Amygdala (tissue), 56 donors: ENCODE results near the gene FPR1.
"Not testable (repeated sequence)": the region's sequence is repeated elsewhere in the genome, so short reads cannot be mapped to it uniquely, and the experiment has no call there.

Experiments used
- DNase-seq, 56 donors: peaks; one replicate each; lab custom pipeline; 2025; lab: John Stamatoyannopoulos, UW

FPR1 gene

DNA sequence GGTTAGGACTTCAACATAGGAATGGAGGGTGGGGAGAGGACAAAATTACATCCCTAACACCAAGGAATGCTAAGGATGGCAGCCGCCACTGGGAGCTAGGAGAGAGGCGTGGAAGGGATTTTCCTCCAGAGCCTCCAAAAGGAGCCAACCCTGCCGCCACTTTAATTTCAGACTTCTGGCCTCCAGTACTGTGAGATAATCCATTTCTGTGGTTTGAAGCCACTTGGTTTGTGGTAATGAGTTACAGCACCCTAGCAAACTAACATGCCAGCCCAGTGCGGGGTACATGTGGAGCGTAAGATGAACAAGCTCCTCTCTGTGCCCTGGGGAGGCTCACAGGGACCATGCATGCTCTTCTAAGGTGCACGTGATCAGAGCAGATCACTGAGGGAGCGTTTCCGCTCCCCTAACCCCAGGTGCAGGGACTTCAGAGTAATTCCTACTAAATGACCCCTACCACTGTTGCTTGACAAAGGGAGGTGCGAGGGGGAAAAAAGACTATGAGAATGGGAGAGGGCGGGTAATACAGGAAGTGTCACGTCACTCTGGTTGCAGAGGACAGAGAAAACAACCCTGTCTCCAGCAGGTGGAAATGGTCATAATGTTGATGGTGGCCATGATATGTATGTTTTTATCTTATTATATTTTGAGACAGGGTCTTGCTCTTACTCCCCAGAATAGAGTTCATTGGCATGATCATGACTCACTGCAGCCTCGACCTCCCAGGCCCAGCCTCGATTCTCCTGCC, 12.0 kb downstream of the FPR1 start:
- DNase-seq, result no peak

DNA sequence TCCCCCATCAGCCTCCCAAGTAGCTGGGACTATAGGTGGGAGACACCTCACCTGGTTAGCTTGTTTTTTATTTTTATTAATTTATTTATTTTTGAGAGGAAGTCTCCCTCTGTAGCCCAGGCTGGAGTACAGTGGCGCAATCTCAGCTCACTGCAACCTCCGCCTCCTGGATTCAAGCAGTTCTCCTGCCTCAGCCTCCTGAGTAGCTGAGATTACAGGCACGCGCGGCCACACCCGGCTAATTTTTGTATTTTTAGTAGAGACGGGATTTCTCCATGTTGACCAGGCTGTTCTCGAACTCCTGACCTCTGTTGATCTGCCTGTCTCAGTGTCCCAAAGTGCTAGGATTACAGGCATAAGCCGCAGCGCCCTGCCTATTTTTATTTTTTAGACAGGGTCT, 13.2 kb downstream of the FPR1 start:
- not testable (repeated sequence) for DNase-seq

DNA sequence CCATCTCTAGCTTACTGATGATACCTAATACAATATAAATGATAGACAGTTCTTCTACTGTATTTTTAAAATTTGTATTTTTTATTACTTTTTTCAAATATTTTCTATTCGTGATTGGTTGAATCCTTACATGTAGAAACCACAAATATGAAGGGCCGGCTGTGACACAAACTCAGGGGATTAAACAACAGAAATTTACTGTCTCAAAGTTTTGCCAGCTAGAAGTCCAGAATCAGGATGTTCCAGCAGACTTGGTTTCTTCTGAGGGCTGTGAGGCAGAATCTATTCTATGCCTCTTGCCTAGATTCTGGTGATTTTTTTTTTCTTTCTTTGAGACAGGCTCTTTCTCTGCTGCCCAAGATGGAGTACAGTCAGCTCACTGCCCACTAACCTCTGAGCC, 13.8 kb downstream of the FPR1 start:
- DNase-seq, result no peak

- no peak for DNase-seq
Measured at GRCh38 chr19:51737389-51737788, 14.3 kb downstream of the FPR1 start.

DNA sequence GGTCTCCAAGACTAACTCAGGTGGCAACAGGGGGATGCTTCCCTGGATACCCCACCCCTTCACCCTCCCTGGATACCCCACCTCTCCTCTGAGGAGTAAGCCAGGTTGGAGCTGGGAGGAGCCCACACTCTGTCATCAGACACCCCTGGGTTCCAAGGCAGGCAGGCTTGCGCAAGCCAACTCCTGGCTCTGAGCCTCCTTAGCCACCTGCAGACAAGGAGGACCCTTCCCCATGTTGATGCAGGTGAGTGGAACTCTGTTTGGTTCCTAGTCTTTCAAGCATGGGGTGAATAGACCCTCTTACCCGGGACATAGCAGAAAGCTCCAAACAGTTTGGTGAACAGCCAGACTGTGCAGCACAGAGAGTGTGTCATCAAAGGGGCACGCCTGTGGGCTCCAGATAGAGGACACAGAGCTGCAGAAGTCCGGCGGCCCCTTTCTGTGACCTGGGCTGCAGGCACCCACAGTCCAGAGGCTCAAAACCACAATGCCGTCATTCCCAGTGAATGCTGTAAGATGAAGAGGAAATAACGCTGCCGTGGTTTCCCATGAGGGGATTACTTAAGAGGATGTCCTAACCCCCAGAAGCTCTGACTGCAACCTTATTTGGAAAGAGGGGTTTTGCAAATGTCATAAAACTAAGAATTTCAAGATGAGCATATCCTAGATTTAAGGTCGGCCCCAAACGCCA, 15.8 kb downstream of the FPR1 start:
- DNase-seq, result peak in 13 of 56 donors; percentile 1 to 64 (median 14)

DNA sequence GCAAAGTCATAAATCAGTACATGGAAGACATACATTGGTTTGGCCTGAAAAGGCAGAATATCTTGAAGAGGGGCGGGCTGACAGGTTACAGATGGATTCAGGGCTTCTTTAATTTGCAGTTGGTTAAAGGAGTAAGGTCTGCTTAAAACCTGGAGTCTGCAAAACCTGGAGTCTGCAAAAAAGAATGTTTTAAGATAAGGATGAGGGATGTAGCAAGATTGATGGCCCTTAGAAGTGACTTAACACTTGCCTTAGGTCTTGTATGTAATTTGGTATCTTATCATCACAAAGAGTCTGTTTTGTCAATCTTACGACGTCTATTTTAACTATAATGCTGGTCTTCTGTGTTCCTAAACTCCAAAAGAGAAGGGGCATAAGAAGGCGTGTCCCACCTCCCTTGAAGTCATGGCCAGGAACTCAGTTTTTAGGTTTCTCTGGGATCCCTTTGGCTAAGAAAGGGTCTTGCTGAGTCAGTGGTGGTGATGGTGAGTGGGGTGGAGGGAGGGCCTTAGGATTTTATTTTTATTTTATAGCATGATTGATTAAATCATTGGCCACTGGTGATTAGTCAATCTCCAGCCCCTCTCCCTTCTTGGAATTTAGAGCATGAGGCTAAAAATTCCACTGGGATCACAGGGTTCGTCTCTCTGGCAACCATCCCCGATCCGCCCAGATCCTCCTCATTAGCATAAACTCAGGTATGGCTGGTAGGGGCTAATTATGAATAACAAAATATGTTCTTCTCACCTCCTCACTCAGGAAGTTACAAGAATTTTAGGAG, 17.7 kb downstream of the FPR1 start:
- no peak for DNase-seq

GRCh38 chr19:51729781-51730180, 21.9 kb downstream of the FPR1 start:
- no peak for DNase-seq

DNA sequence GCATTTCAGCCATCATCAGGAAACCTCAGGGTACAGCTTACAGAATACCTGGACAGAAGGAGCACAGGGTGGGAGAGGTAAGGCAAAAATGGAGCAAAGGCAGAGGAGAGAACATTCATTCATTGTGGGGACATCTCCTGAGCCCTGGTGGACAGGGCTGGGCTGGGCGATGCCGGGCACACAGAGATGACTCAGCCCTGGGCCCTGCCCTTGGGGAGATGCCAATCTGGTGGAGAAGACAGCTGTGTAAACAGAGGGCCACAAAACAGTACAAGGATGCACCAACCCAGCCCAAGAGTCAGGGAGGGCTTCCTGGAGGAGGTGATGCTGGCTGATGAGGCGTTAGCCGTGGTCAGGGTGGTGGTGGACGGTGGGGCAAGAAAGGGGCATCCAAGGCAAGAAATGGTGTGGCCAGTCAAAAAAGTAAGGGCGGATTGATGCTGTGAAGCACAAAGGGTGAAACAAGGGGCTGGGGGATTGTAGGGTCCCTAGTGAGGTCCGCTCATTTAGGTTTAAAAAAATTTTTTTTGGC, 24.3 kb downstream of the FPR1 start:
- DNase-seq, result peak in 1 of 56 donors; percentile 8

DNA sequence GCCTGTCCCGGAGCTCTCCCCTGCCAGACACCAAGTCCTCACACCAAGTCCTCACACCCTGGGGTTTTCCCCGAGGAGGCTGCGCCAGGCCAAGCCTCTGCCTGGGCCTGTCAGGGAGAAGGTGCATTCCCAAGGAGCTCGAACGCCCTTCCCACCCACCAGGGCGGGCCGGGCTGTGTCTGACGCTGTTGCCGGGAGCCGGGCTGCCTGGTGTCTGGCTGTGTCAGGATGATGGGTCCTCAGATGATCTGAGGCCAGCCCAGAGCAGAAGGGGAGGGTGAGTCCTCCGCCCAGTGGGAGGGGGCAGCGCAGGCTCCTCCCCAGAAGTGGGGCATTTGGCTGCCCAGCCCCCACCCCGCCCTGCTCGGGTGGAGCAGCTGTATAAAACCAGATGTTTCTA, 25.6 kb downstream of the FPR1 start:
- DNase-seq, result peak in 46 of 56 donors; percentile 13 to 85 (median 51)

DNA sequence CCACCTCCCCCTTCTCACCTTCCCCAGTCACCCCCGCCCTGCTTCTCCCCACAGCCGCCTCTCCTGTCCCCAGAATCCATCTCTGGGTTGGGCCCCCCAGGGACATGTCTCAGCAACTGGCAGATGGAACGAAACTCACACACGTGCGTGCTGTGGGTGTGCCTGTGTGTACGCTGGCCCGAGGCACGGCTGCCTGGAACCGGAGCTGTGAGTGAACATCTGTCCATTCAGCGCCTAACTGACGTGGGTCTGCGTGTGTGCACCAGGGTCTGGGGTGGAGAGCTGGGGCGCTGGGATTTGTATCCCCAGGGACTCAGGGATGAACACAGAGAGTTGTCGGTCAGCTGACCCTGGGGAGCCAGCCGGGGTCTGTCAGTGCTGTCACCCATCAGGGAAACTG, 27.1 kb downstream of the FPR1 start:
- no peak for DNase-seq

DNA sequence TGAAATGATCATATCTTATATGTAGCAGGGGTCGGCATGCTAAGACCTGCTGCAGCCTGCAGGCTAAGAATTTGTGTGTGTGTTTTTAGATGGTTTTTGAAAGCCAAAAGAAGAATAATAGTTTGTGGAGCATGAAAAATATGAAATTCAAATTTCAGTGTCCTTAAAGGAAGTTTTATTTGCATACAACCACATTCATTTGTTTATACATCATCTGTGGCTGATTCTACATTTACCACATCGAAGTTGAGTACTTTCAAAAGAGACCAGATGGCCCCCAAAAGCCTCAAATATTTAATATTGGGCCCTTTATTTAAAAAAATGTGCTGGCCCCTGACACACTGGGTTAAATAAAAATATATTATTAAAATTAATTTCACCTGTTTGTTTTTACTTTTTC, 29.2 kb downstream of the FPR1 start:
- DNase-seq, result no peak

- DNase-seq, result no peak
Measured at GRCh38 chr19:51721905-51722304, 29.8 kb downstream of the FPR1 start.

DNA sequence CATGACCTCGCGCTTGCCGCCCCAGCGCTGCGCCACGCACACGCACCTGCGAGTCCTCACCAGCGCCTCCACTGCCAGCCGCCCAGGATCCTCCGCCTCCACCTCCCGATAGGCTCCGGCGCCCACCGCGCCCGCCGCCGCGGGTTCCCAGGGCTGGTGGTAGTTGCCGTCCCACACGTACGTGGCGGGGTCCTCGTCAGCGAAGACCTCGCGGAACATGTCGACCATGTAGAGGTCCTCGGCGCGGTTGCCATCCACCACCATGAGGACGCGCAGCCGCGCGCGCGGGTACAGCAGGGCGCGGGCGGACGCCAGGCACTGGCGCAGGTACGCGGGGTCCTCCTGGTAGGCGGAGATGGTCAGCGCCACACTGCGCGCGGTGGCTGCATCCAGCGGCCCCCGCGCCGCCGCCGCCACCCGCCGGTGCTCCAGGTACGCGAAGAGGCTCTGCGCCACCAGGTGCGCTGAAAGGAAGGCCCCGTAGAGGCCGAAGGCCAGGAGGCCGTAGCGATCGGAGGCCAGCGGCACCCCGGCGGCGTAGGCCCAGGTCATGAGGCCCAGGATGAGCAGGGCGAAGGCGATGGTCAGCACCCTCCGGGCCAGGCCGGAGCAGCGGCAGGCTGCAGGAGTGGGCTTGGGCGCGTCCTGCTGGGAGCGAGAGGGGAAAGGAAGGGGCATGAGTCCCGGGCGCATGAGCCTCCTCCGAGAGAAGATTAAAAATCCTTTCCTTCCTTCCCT, 32.3 kb downstream of the FPR1 start:
- DNase-seq, result peak in 12 of 56 donors; percentile 7 to 43 (median 12)

DNA sequence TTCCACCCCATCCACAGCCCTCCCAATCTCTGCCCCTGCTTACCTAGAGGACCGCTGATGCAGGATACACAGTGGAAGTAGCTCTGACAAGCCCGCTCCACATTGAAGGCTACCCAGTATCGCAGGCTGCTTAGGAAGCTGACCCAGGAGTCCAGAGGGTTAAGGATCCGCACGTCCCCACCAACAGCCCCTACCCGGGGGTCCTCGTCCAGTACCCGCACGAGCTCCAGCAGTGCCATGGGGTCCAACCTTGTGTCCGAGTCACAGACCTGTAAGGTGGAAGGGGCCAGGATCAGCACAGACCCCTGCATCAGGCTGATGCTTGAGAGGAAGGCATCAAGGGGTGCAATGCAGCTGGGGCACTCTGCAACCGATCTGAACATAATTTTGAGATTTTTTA, 34.8 kb downstream of the FPR1 start:
- DNase-seq, result no peak

GRCh38 chr19:51715850-51716249, 35.8 kb downstream of the FPR1 start:
- no peak for DNase-seq

- no peak for DNase-seq
Measured at GRCh38 chr19:51714848-51715247, 36.8 kb downstream of the FPR1 start.

- no peak for DNase-seq
Measured at GRCh38 chr19:51713319-51714285, 38.1 kb downstream of the FPR1 start.

DNA sequence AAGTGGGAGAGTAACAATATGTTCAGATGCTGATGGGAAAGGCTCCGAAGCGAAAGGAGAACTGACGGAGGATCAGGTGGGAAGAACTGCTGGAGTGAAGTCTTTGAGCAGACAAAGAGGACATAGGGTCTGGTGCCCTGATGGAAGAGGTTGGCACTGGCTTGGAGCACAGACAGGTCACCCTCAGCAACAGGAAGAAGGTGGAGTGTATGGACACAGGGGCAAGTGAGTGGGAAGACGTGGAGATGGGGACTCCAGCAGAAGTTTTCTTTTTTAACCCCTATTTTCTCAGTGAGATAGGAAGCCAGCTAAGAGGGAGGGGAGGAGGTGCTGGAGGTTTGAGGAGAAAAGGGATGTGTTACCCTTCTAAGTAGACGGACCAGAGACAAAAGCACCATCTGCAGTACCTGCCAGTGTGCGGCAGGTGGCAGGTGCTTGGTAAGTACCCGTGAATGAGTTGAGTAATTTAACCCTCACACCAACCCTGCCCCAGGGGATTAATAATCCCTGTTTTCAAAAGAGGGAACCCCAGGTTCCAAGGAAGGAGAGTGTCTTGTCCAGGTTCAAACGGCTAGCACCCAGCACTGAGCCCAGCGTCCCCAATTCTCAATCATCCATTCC, 39.1 kb downstream of the FPR1 start:
- no peak for DNase-seq

DNA sequence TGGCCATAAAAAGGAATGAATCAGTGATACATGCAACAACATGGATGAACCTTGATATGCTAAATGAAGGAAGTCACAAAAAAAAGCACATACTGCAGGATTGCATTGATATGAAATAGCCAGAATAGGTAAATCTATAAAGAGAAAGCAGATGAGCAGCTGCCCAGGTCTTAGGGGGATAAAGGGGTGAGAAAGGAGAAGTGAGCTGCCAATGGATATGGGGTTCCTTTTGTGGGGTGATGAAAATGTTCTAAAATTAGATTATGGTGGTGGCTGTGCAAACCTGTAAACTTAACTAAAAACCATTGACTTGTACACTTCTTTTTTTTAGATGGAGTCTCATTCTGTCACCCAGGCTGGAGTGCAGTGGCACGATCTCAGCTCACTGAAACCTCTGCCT, 40.0 kb downstream of the FPR1 start:
- no peak for DNase-seq
